OCI-LY1 (cell line): ENCODE data around the gene TSPYL6.

Experiments used
- H2AFZ ChIP-seq: fragments of 200-600 bp; sonication (generic), shearing (Covaris generic); 2 replicates; pipeline ENCODE4 v1.6.0; 2014; ENCODE audit warnings: antibody characterized with exemption, mild to moderate bottlenecking, low read length
- H3F3A ChIP-seq: fragments of 200-600 bp; sonication (generic), shearing (Covaris generic); 2 replicates; pipeline ENCODE4 v1.6.0; 2014; ENCODE audit warnings: mild to moderate bottlenecking, antibody characterized with exemption, low read length, moderate library complexity; ENCODE audit not compliant: insufficient read depth
- H3K27ac ChIP-seq: fragments of 200-600 bp; sonication (generic); 2 replicates; pipeline ENCODE4 v1.5.1; 2014; ENCODE audit warnings: low read length, mixed run types, mild to moderate bottlenecking, low read depth; ENCODE audit not compliant: poor library complexity, severe bottlenecking
- H3K27me3 ChIP-seq: fragments of 200-600 bp; sonication (generic); 2 replicates; pipeline ENCODE4 v1.6.0; 2014; ENCODE audit warnings: antibody characterized with exemption, mild to moderate bottlenecking, low read length, moderate library complexity; ENCODE audit not compliant: insufficient read depth
- H3K36me3 ChIP-seq: fragments of 200-600 bp; sonication (generic); 2 replicates; pipeline ENCODE4 v1.6.1; 2014; ENCODE audit warnings: mild to moderate bottlenecking, antibody characterized with exemption, low read length, moderate library complexity, mixed read lengths; ENCODE audit not compliant: insufficient read depth
- H3K4me1 ChIP-seq: fragments of 200-600 bp; sonication (generic); 2 replicates; pipeline ENCODE4 v1.5.1; 2014; ENCODE audit warnings: mild to moderate bottlenecking, low read length, moderate library complexity; ENCODE audit not compliant: insufficient read depth, severe bottlenecking
- H3K4me2 ChIP-seq: fragments of 200-600 bp; sonication (generic), shearing (Covaris generic); 2 replicates; pipeline ENCODE4 v1.6.1; 2014; ENCODE audit warnings: low read length
- H3K4me3 ChIP-seq: fragments of 200-600 bp; sonication (generic); 2 replicates; pipeline ENCODE4 v1.5.1; 2014; ENCODE audit warnings: low read length, low read depth, mild to moderate bottlenecking, mixed read lengths; ENCODE audit not compliant: poor library complexity, severe bottlenecking
- H3K79me2 ChIP-seq: fragments of 200-600 bp; shearing (Covaris generic); 2 replicates; pipeline ENCODE4 v1.6.1; 2016; ENCODE audit warnings: mixed run types, low read length, mixed read lengths; ENCODE audit not compliant: insufficient read depth
- H3K9ac ChIP-seq: fragments of 200-600 bp; sonication (generic), shearing (Covaris generic); 2 replicates; pipeline ENCODE4 v1.6.1; 2014; ENCODE audit warnings: mild to moderate bottlenecking, low read length, mixed read lengths
- H3K9me2 ChIP-seq: fragments of 200-600 bp; sonication (generic), shearing (Covaris generic); 2 replicates; pipeline ENCODE4 v1.6.1; 2014; ENCODE audit warnings: low read depth, mild to moderate bottlenecking, low read length, mixed read lengths
- H3K9me3 ChIP-seq: fragments of 200-600 bp; shearing (Covaris generic); 2 replicates; pipeline ENCODE4 v1.6.1; 2014; ENCODE audit warnings: low read length, mixed read lengths
- H4K20me1 ChIP-seq: fragments of 200-600 bp; sonication (generic), shearing (Covaris generic); 2 replicates; pipeline ENCODE4 v1.6.0; 2016; ENCODE audit warnings: mild to moderate bottlenecking, low read length; ENCODE audit not compliant: insufficient read depth
- EZH2 ChIP-seq: fragments of 200-600 bp; sonication (generic), shearing (Covaris generic); IDR thresholded peaks from 2 replicates; pipeline ENCODE4 v1.8.0; 2017; ENCODE audit warnings: borderline replicate concordance, mixed run types, mild to moderate bottlenecking, antibody characterized with exemption, low read length, moderate library complexity, mixed read lengths
- TF ChIP-seq, protein P1 (sequence below): fragments of 200-600 bp; sonication (generic), shearing (Covaris generic); IDR thresholded peaks from 2 replicates; pipeline ENCODE4 v1.5.1; 2017; ENCODE audit warnings: mild to moderate bottlenecking, antibody characterized with exemption, low read length, moderate library complexity, mixed read lengths

Gene TSPYL6

DNA sequence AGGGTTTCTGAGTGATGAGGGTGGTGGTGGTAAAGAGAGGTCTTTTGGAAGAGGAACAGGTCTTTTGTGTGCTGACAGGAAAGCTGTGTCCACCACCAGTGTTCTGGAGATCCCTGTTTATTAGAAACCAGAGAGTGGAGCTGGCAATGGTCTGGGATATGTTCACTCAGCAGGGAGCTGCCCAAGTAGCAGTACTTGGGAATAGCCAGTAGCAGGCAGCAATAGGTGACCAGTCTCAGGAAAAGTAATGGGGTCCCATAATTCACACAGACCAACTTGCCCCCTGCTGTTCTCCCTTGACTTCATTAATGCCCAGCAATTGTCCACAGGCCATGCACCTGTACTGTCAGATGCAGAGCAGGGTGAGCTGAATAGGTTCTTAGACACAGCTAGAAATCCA lies 1.8 kb downstream of the TSPYL6 start:
- no peak overlapping the region for H3K4me3 ChIP-seq
- no peak for TF ChIP-seq EZH2
- TF ChIP-seq, protein P1, sequence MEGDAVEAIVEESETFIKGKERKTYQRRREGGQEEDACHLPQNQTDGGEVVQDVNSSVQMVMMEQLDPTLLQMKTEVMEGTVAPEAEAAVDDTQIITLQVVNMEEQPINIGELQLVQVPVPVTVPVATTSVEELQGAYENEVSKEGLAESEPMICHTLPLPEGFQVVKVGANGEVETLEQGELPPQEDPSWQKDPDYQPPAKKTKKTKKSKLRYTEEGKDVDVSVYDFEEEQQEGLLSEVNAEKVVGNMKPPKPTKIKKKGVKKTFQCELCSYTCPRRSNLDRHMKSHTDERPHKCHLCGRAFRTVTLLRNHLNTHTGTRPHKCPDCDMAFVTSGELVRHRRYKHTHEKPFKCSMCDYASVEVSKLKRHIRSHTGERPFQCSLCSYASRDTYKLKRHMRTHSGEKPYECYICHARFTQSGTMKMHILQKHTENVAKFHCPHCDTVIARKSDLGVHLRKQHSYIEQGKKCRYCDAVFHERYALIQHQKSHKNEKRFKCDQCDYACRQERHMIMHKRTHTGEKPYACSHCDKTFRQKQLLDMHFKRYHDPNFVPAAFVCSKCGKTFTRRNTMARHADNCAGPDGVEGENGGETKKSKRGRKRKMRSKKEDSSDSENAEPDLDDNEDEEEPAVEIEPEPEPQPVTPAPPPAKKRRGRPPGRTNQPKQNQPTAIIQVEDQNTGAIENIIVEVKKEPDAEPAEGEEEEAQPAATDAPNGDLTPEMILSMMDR: no peak
- no peaks in the 10 kb centered on the region for H3K9me2 ChIP-seq
- H3K4me2 ChIP-seq: no peak overlapping the region
- H2AFZ ChIP-seq: no peak overlapping the region
- H3K9me3 ChIP-seq: no peaks in the 10 kb centered on the region
- H3K79me2 ChIP-seq: no peaks in the 10 kb centered on the region
- H3F3A ChIP-seq: no peaks in the 10 kb centered on the region
- H3K9ac ChIP-seq: no peak overlapping the region
- H4K20me1 ChIP-seq: no peaks in the 10 kb centered on the region
- H3K36me3 ChIP-seq: no peaks in the 10 kb centered on the region
- H3K27me3 ChIP-seq: no peaks in the 10 kb centered on the region
- H3K27ac ChIP-seq: no peak overlapping the region
- H3K4me1 ChIP-seq: no peaks in the 10 kb centered on the region

DNA sequence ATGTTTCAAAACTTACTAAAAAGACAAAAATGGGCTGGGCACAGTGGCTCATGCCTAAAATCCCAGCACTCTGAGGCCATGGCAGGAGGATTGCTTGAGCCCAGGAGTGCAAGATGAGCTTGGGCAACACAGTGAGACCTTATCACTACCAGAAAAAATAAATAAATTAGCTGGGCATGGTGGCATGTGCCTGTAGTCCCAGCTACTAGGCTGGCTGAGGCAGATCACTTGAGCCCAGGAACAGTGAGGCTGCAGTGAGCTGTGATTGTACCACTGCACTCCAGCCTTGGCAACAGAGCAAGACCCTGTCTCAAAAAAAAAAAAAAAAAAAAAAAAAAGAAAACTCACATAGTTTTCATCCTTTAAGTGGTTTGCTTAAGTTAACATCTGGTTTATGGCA lies 6.4 kb downstream of the TSPYL6 start:
- Histone ChIP-seq H3K9me3 (no peaks in the 10 kb centered on the region), H3K79me2 (no peaks in the 10 kb centered on the region), H3K9ac (no peak overlapping the region), H3K4me3 (no peak overlapping the region), H3F3A (no peaks in the 10 kb centered on the region), H3K4me2 (no peak overlapping the region), H4K20me1 (no peaks in the 10 kb centered on the region), H3K9me2 (no peaks in the 10 kb centered on the region), H3K27ac (no peak overlapping the region), H3K36me3 (no peaks in the 10 kb centered on the region), H3K27me3 (no peaks in the 10 kb centered on the region), H3K4me1 (no peaks in the 10 kb centered on the region), H2AFZ (no peak overlapping the region)
- no peak for TF ChIP-seq EZH2
- TF ChIP-seq, protein P1: no peak

DNA sequence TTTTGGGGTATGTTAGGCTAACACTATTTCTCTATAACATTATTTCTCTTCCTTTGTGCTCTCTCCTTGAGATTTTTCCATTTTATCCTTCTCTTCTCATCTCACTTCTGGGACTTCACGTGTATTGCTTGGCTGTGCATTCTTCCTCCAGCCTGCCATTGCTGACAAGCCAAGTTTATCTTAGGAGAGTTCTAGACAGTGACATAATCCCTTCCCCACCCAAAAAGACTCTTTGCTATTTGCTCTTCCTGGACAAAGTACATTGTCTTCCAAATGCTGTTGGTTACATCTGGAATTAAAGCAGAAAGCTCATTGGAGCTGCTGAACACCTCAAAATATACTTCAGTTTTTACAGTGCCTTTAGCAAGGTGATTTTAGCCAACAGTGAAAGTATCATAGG lies 8.9 kb downstream of the TSPYL6 start:
- Histone ChIP-seq H3K27ac (no peak overlapping the region), H3K4me2 (no peak overlapping the region), H3K4me3 (no peak overlapping the region), H3K27me3 (no peaks in the 10 kb centered on the region), H4K20me1 (no peaks in the 10 kb centered on the region), H2AFZ (no peak overlapping the region), H3K9me3 (no peaks in the 10 kb centered on the region), H3K9me2 (no peaks in the 10 kb centered on the region), H3K79me2 (no peaks in the 10 kb centered on the region), H3K36me3 (no peaks in the 10 kb centered on the region), H3F3A (no peaks in the 10 kb centered on the region), H3K9ac (no peak overlapping the region), H3K4me1 (no peaks in the 10 kb centered on the region)
- TF ChIP-seq, protein P1: no peak
- no peak for TF ChIP-seq EZH2
